ENCODE results near the gene UBE2Q1.

Gene UBE2Q1

GRCh38 chr1:154575147-154575927 is 16.9 kb upstream of the UBE2Q1 start:
- no peak overlapping the region for H3K4me3 ChIP-seq (replicated peaks; ENCODE audit: insufficient read depth, low read length)
- no peaks in the 10 kb centered on the region for H3K27me3 ChIP-seq (ENCODE audit: insufficient read depth, poor library complexity, severe bottlenecking)
- no peak for DNase-seq (ENCODE audit: low read depth in 1 of 2, low spot score in 1 of 2)
- no peak overlapping the region for H3K27ac ChIP-seq (replicated peaks)
- TF ChIP-seq, protein P1, sequence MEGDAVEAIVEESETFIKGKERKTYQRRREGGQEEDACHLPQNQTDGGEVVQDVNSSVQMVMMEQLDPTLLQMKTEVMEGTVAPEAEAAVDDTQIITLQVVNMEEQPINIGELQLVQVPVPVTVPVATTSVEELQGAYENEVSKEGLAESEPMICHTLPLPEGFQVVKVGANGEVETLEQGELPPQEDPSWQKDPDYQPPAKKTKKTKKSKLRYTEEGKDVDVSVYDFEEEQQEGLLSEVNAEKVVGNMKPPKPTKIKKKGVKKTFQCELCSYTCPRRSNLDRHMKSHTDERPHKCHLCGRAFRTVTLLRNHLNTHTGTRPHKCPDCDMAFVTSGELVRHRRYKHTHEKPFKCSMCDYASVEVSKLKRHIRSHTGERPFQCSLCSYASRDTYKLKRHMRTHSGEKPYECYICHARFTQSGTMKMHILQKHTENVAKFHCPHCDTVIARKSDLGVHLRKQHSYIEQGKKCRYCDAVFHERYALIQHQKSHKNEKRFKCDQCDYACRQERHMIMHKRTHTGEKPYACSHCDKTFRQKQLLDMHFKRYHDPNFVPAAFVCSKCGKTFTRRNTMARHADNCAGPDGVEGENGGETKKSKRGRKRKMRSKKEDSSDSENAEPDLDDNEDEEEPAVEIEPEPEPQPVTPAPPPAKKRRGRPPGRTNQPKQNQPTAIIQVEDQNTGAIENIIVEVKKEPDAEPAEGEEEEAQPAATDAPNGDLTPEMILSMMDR (IDR thresholded peaks at IDR 0.05; ENCODE audit: insufficient read depth, low read length), result no peak

DNA sequence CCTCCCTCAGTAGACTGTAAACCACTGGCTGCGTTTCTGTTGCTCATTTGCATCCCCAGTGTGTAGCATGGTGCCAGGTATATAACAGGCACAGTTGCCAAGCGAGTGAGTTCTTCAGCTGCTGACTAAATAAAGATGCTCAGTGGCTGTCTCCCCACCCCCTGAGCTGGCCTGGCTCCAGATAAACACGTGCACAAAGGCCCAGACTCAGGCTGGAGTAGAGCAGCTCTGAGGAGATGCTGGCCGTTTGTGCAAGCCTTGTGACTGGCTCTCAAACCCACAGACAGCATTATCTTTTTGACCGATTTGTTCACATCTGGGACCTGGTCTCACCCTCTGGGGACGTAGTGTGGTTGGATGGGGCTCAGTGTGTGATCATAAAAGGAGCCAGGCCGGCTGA is 16.3 kb upstream of the UBE2Q1 start:
- no peak for DNase-seq (ENCODE audit: low read depth in 1 of 2, low spot score in 1 of 2)
- Histone ChIP-seq H3K4me3 (replicated peaks; ENCODE audit: insufficient read depth, low read length) (no peak overlapping the region), H3K27ac (replicated peaks) (no peak overlapping the region), H3K27me3 (ENCODE audit: insufficient read depth, poor library complexity, severe bottlenecking) (no peaks in the 10 kb centered on the region)
- TF ChIP-seq SPI1 (IDR thresholded peaks at IDR 0.05; ENCODE audit: borderline replicate concordance, low read depth) (no peak), POLR2AphosphoS5 (IDR thresholded peaks at IDR 0.05; ENCODE audit: low read depth) (no peak), GABPA (IDR thresholded peaks at IDR 0.05; ENCODE audit: low read depth) (no peak), REST (IDR thresholded peaks at IDR 0.05; ENCODE audit: insufficient replicate concordance, low read depth) (no peak)
- TF ChIP-seq, protein P1 (IDR thresholded peaks at IDR 0.05; ENCODE audit: insufficient read depth, low read length), result no peak

- H3K27me3 ChIP-seq (ENCODE audit: insufficient read depth, poor library complexity, severe bottlenecking), result peaks cover 3% of the 10 kb centered on the region
- TF ChIP-seq GABPA (IDR thresholded peaks at IDR 0.05; ENCODE audit: low read depth) (no peak), SPI1 (IDR thresholded peaks at IDR 0.05; ENCODE audit: borderline replicate concordance, low read depth) (no peak), REST (IDR thresholded peaks at IDR 0.05; ENCODE audit: insufficient replicate concordance, low read depth) (no peak), POLR2AphosphoS5 (IDR thresholded peaks at IDR 0.05; ENCODE audit: low read depth) (no peak)
- TF ChIP-seq, protein P1 (IDR thresholded peaks at IDR 0.05; ENCODE audit: insufficient read depth, low read length), result no peak
- DNase-seq (ENCODE audit: low read depth in 1 of 2, low spot score in 1 of 2), result no peak
- no peak overlapping the region for H3K4me3 ChIP-seq (replicated peaks; ENCODE audit: insufficient read depth, low read length)
- no peak overlapping the region for H3K27ac ChIP-seq (replicated peaks)
Measured at GRCh38 chr1:154573168-154573510, 14.7 kb upstream of the UBE2Q1 start.
